ENCODE results near the gene C17orf78. TPM values are rescaled to one million over a fixed set of nuclear protein-coding genes. Genes with fewer than 3 reads are reported as not detected.

Gene C17orf78
- total and polyA plus RNA-seq, 2 of the 13 experiments (the other 11 are each of a cell fraction or from before 2014, with no cell fraction given) = not detected

DNA sequence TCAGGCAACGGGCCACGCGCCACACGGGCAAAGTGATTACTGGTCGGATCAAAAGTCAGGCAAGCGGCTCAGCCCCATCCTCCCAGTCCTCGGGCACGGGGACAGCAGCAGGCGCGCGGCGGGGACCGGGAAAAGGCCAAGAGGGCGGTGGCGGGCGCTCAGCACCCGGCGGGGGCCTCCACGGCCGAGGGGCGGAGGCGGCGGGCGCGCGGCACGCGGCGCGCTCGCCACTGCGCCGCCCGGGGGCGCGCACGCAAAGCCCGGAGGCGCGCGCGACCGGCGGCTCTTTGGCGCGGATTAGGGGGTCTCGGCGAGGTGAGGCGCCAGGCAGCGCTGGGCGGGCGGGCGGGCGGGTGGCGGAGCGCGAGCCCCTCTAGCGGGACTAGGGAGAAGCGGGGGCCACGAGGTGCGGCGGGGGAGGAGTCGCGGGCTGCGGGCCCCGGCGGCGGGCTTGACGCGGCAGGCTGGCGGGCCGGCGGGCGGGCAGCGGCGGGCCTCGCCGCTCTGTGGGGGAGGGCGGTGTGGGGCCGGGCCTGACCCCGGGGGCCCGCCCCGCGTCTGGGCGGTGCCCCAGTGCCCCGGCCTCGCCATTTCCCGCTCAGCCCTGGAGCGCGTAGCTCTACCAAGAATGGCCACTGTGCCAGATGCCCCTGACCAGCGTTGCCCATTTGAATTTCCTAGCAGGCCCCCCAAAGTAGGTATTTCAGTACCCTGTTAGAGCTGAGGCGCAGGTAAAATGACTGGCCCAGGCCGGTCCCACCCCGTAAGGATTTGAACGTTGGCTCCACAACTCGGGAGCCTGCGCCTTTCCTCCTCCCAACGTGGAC lies 31.1 kb downstream of the C17orf78 start, which contains the start of the genes ACACA and TADA2A (continued):
- no peak for TF ChIP-seq WIZ (CRISPR knock-in tag; IDR thresholded peaks at IDR 0.05)
- no peak for TF ChIP-seq MEF2D (CRISPR knock-in tag; IDR thresholded peaks at IDR 0.05)
- TF ChIP-seq, protein P1, sequence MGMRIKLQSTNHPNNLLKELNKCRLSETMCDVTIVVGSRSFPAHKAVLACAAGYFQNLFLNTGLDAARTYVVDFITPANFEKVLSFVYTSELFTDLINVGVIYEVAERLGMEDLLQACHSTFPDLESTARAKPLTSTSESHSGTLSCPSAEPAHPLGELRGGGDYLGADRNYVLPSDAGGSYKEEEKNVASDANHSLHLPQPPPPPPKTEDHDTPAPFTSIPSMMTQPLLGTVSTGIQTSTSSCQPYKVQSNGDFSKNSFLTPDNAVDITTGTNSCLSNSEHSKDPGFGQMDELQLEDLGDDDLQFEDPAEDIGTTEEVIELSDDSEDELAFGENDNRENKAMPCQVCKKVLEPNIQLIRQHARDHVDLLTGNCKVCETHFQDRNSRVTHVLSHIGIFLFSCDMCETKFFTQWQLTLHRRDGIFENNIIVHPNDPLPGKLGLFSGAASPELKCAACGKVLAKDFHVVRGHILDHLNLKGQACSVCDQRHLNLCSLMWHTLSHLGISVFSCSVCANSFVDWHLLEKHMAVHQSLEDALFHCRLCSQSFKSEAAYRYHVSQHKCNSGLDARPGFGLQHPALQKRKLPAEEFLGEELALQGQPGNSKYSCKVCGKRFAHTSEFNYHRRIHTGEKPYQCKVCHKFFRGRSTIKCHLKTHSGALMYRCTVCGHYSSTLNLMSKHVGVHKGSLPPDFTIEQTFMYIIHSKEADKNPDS (CRISPR knock-in tag; IDR thresholded peaks at IDR 0.05) = no peak
- TF ChIP-seq, protein P2, sequence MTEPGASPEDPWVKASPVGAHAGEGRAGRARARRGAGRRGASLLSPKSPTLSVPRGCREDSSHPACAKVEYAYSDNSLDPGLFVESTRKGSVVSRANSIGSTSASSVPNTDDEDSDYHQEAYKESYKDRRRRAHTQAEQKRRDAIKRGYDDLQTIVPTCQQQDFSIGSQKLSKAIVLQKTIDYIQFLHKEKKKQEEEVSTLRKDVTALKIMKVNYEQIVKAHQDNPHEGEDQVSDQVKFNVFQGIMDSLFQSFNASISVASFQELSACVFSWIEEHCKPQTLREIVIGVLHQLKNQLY (CRISPR knock-in tag; IDR thresholded peaks at IDR 0.05) = 0 out of 2 replicates have a peak, but pooled peaks have one; percentile 26
- no peak for TF ChIP-seq ZNF160 (CRISPR knock-in tag; IDR thresholded peaks at IDR 0.05)
- TF ChIP-seq ZNF496 (CRISPR knock-in tag; IDR thresholded peaks at IDR 0.05; ENCODE audit: insufficient replicate concordance) = no peak
- no peak for TF ChIP-seq ZFP90 (CRISPR knock-in tag; IDR thresholded peaks at IDR 0.05; ENCODE audit: borderline replicate concordance)
- no peak for TF ChIP-seq PCBP2 (optimal IDR thresholded peaks at IDR 0.05; ENCODE audit: low read depth, low read length, poor library complexity, severe bottlenecking)
- TF ChIP-seq, protein P3, sequence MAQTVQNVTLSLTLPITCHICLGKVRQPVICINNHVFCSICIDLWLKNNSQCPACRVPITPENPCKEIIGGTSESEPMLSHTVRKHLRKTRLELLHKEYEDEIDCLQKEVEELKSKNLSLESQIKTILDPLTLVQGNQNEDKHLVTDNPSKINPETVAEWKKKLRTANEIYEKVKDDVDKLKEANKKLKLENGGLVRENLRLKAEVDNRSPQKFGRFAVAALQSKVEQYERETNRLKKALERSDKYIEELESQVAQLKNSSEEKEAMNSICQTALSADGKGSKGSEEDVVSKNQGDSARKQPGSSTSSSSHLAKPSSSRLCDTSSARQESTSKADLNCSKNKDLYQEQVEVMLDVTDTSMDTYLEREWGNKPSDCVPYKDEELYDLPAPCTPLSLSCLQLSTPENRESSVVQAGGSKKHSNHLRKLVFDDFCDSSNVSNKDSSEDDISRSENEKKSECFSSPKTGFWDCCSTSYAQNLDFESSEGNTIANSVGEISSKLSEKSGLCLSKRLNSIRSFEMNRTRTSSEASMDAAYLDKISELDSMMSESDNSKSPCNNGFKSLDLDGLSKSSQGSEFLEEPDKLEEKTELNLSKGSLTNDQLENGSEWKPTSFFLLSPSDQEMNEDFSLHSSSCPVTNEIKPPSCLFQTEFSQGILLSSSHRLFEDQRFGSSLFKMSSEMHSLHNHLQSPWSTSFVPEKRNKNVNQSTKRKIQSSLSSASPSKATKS (CRISPR knock-in tag; IDR thresholded peaks at IDR 0.05) = no peak; the same call in 1 of the 2 replicates
- TF ChIP-seq TP53 (CRISPR knock-in tag; conservative IDR thresholded peaks at IDR 0.05) = no peak
- TF ChIP-seq, protein P4, sequence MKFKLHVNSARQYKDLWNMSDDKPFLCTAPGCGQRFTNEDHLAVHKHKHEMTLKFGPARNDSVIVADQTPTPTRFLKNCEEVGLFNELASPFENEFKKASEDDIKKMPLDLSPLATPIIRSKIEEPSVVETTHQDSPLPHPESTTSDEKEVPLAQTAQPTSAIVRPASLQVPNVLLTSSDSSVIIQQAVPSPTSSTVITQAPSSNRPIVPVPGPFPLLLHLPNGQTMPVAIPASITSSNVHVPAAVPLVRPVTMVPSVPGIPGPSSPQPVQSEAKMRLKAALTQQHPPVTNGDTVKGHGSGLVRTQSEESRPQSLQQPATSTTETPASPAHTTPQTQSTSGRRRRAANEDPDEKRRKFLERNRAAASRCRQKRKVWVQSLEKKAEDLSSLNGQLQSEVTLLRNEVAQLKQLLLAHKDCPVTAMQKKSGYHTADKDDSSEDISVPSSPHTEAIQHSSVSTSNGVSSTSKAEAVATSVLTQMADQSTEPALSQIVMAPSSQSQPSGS (CRISPR knock-in tag; IDR thresholded peaks at IDR 0.05) = peak; percentile 20
- peak; percentile 58; the same call in 1 of the 2 replicates for TF ChIP-seq ZNF329 (CRISPR knock-in tag; IDR thresholded peaks at IDR 0.05; ENCODE audit: low read depth)
- TF ChIP-seq KLF13 (CRISPR knock-in tag; IDR thresholded peaks at IDR 0.05) = 0 out of 2 replicates have a peak, but pooled peaks have one; percentile 46
- peak; percentile 86 to 90 for TF ChIP-seq POLR2A (IDR thresholded peaks at IDR 0.05; ENCODE audit: insufficient read depth in 1 of 2, low read depth in 2 of 2, low read length in 2 of 2)
- no peak for TF ChIP-seq PRPF4 (IDR thresholded peaks at IDR 0.05; ENCODE audit: low read depth, low read length, poor library complexity, severe bottlenecking)
- TF ChIP-seq ZNF180 (CRISPR knock-in tag; IDR thresholded peaks at IDR 0.05; ENCODE audit: borderline replicate concordance, low read depth) = no peak
- TF ChIP-seq SALL2 (CRISPR knock-in tag; IDR thresholded peaks at IDR 0.05) = 0 out of 2 replicates have a peak, but pooled peaks have one; percentile 16
